ENCODE results near the gene TCEA2.

TCEA2 gene

DNA sequence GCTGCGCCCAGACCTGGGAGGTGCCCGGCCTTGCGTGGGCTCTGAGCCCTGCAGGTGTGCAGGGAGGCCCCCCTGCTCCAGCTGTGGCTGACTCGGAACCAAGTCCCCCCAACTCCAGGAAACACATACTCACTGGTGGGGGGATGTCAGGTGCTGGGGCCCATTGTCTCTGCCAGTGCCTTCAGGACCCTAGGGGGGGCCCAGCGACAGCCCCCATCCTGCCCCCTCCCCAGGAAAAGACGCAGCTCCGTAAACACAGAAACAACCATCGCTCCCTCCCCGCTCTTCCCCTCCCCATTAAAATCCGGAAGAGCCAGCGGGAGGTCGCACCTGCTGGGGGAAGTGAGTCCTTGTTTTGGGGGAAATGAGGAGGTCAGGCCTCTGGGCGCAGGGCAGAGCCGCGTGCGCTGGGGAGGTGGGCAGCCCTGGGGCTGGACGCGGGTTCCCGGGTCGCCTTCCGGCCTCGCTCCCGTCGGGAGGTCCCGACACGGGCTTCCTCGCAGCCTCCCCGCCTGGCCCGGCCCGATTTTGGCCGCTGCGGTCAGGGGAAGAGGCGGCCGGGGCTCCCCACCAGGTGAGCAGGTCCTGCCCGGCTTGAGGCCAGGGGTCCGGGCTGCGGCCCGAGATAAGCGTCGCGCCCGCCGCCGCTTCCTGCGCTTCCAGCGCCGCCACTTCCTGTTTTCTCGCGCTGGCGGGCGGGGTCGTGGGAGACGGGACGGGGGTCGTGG is 20.8 kb upstream of the TCEA2 start:
- Histone ChIP-seq H3K36me3 (ENCODE audit: control insufficient read depth, insufficient read depth, low read length) (no peaks in the 10 kb centered on the region), H3K4me3 (replicated peaks; ENCODE audit: low read depth, low read length) (peak overlapping the region; percentile 62), H3K27me3 (replicated peaks; ENCODE audit: control insufficient read depth, insufficient read depth, low read length) (no peaks in the 10 kb centered on the region; the same call in 1 of the 2 replicates)
- TF ChIP-seq CTCF (IDR thresholded peaks at IDR 0.05; ENCODE audit: insufficient read depth, low read length, poor library complexity, severe bottlenecking): no peak
- no peak for DNase-seq (ENCODE audit: extremely low read depth, insufficient read length)

GRCh38 chr20:64043768-64044167 is 19.2 kb upstream of the TCEA2 start:
- Histone ChIP-seq H3K36me3 (ENCODE audit: control insufficient read depth, insufficient read depth, low read length) (no peaks in the 10 kb centered on the region), H3K27me3 (replicated peaks; ENCODE audit: control insufficient read depth, insufficient read depth, low read length) (no peaks in the 10 kb centered on the region; the same call in 1 of the 2 replicates), H3K4me3 (replicated peaks; ENCODE audit: low read depth, low read length) (no peak overlapping the region)
- no peak for DNase-seq (ENCODE audit: extremely low read depth, insufficient read length)
- no peak for TF ChIP-seq CTCF (IDR thresholded peaks at IDR 0.05; ENCODE audit: insufficient read depth, low read length, poor library complexity, severe bottlenecking)

GRCh38 chr20:64044484-64045247 is 18.3 kb upstream of the TCEA2 start:
- Histone ChIP-seq H3K4me3 (replicated peaks; ENCODE audit: low read depth, low read length) (no peak overlapping the region), H3K36me3 (ENCODE audit: control insufficient read depth, insufficient read depth, low read length) (no peaks in the 10 kb centered on the region), H3K27me3 (replicated peaks; ENCODE audit: control insufficient read depth, insufficient read depth, low read length) (no peaks in the 10 kb centered on the region; the same call in 1 of the 2 replicates)
- DNase-seq (ENCODE audit: extremely low read depth, insufficient read length): no peak
- no peak for TF ChIP-seq CTCF (IDR thresholded peaks at IDR 0.05; ENCODE audit: insufficient read depth, low read length, poor library complexity, severe bottlenecking)

DNA sequence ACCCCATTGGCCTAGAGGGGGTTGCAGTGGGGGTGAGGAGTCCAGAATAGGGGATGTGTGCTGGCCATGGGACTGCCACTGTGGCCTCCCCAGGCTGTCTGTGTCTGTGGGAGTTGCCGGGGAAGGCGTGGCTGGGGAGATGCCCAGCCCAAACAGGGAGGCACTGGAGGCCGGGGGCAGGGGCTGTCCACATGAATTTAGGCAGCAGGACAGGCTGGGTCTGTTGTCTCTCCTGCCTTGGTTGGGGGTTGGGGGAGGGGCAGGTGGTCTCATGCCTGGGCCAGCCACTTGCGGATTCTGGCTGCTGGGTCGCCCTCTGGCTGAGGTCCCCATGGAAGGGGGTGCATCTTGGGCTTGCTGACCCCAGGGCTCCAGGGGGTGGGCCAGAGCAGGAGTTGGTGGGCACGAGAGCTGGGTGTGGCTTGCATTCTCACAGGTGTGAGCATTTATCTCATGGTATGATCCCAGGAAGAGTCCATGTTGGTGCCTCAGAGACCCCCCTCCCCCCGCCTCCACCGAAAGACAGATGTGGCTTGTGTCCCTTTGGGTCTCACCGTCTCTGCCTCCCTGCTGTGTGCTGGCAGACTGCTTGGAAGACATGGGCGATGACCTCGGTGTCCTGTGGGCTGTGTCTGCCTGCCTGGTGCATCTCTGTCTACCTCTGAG is 17.5 kb upstream of the TCEA2 start:
- H3K27me3 ChIP-seq (replicated peaks; ENCODE audit: control insufficient read depth, insufficient read depth, low read length): no peaks in the 10 kb centered on the region; the same call in 1 of the 2 replicates
- no peak for DNase-seq (ENCODE audit: extremely low read depth, insufficient read length)
- TF ChIP-seq CTCF (IDR thresholded peaks at IDR 0.05; ENCODE audit: insufficient read depth, low read length, poor library complexity, severe bottlenecking): no peak
- no peak overlapping the region for H3K4me3 ChIP-seq (replicated peaks; ENCODE audit: low read depth, low read length)
- no peaks in the 10 kb centered on the region for H3K36me3 ChIP-seq (ENCODE audit: control insufficient read depth, insufficient read depth, low read length)

GRCh38 chr20:64047046-64047389 is 16.0 kb upstream of the TCEA2 start:
- no peak for TF ChIP-seq CTCF (IDR thresholded peaks at IDR 0.05; ENCODE audit: insufficient read depth, low read length, poor library complexity, severe bottlenecking)
- no peak for DNase-seq (ENCODE audit: extremely low read depth, insufficient read length)
- no peaks in the 10 kb centered on the region; the same call in 1 of the 2 replicates for H3K27me3 ChIP-seq (replicated peaks; ENCODE audit: control insufficient read depth, insufficient read depth, low read length)

More at GRCh38 chr20:64047046-64047389, 16.0 kb upstream of the TCEA2 start:
- Histone ChIP-seq H3K4me3 (replicated peaks; ENCODE audit: low read depth, low read length) (no peak overlapping the region), H3K36me3 (ENCODE audit: control insufficient read depth, insufficient read depth, low read length) (no peaks in the 10 kb centered on the region)

Measured in GM06990 (cell line).